T-helper 17 cell (primary cell): ENCODE measurements around the gene POLR3B. TPM values are rescaled to one million over a fixed set of nuclear protein-coding genes. Genes with fewer than 3 reads are reported as not detected.

ENCODE experiments used
- ATAC-seq: fragments of 150-1000 bp; cut with Tn5 transposase; 2 replicates; pipeline ENCODE4 v1.10.0; 2021; ENCODE audit warnings: mild to moderate bottlenecking, moderate library complexity
- DNase-seq, 3 donors: peaks; one replicate each; pipeline versions ENCODE4 v3.0.0 to v3.0.0-alpha.2; 2020 to 2021
- H3K9me3 ChIP-seq: one replicate; pipeline ENCODE4 v1.7.0; 2013; ENCODE audit warnings: low read length, mild to moderate bottlenecking; ENCODE audit not compliant: control insufficient read depth, poor library complexity, severe bottlenecking
- H3K27ac Mint-ChIP-seq: one replicate; pipeline ENCODE4 v1.8.0; 2022; ENCODE audit warnings: mild to moderate bottlenecking, moderate library complexity, mixed read lengths
- H3K27me3 Mint-ChIP-seq: one replicate; pipeline ENCODE4 v1.8.0; 2022; ENCODE audit warnings: mixed read lengths
- H3K36me3 Mint-ChIP-seq: one replicate; pipeline ENCODE4 v1.8.0; 2022; ENCODE audit warnings: low read depth, mixed read lengths
- H3K4me1 Mint-ChIP-seq: one replicate; pipeline ENCODE4 v1.8.0; 2022; ENCODE audit warnings: mild to moderate bottlenecking, mixed read lengths
- H3K4me3 Mint-ChIP-seq: one replicate; pipeline ENCODE4 v1.8.0; 2022; ENCODE audit warnings: mild to moderate bottlenecking, moderate library complexity, mixed read lengths
- total RNA-seq, 4 donors: library from RNA in 2 of 4; stranded (reverse) in 2 of 4; gene quantifications; one replicate each; pipeline ENCODE4 v1.2.3 and lab custom pipeline; 2022 to 2026

Gene POLR3B
- total RNA-seq, 2 donors from 2014 or later = 4.0 to 9.2 TPM

- no peak overlapping the region for H3K4me3 Mint-ChIP-seq
Measured at GRCh38 chr12:106511365-106511764, 153.8 kb downstream of the POLR3B start.

GRCh38 chr12:106517314-106517713 lies 159.8 kb downstream of the POLR3B start:
- Mint-ChIP-seq H3K4me1 (no peaks in the 10 kb centered on the region), H3K27me3 (peaks cover 16% of the 10 kb centered on the region), H3K4me3 (no peak overlapping the region), H3K27ac (no peak overlapping the region), H3K36me3 (peaks cover 4% of the 10 kb centered on the region)
- DNase-seq = no peak
- no peaks in the 10 kb centered on the region for H3K9me3 ChIP-seq
- no peak for ATAC-seq

More at GRCh38 chr12:106511365-106511764, 153.8 kb downstream of the POLR3B start:
- H3K27ac Mint-ChIP-seq = no peak overlapping the region
- H3K4me1 Mint-ChIP-seq = no peaks in the 10 kb centered on the region
- H3K27me3 Mint-ChIP-seq = no peaks in the 10 kb centered on the region
- H3K36me3 Mint-ChIP-seq = peaks cover 8% of the 10 kb centered on the region
- H3K9me3 ChIP-seq = no peaks in the 10 kb centered on the region
- no peak for ATAC-seq
- DNase-seq = no peak

- H3K36me3 Mint-ChIP-seq = peaks cover 4% of the 10 kb centered on the region
- DNase-seq (no peak), ATAC-seq (no peak)
- no peak overlapping the region for H3K27ac Mint-ChIP-seq
- no peaks in the 10 kb centered on the region for H3K9me3 ChIP-seq
- H3K4me1 Mint-ChIP-seq = no peaks in the 10 kb centered on the region
- H3K4me3 Mint-ChIP-seq = no peak overlapping the region
- H3K27me3 Mint-ChIP-seq = peaks cover 31% of the 10 kb centered on the region
Measured at GRCh38 chr12:106519607-106520021, 162.1 kb downstream of the POLR3B start.

- no peak overlapping the region for H3K27ac Mint-ChIP-seq
- peaks cover 4% of the 10 kb centered on the region for H3K36me3 Mint-ChIP-seq
- peaks cover 31% of the 10 kb centered on the region for H3K27me3 Mint-ChIP-seq
Measured at GRCh38 chr12:106521901-106522300, 164.4 kb downstream of the POLR3B start.

GRCh38 chr12:106522708-106523107 lies 165.2 kb downstream of the POLR3B start:
- no peaks in the 10 kb centered on the region for H3K9me3 ChIP-seq
- peaks cover 35% of the 10 kb centered on the region for H3K27me3 Mint-ChIP-seq

More at GRCh38 chr12:106521901-106522300, 164.4 kb downstream of the POLR3B start:
- H3K4me1 Mint-ChIP-seq = no peaks in the 10 kb centered on the region
- no peaks in the 10 kb centered on the region for H3K9me3 ChIP-seq
- no peak overlapping the region for H3K4me3 Mint-ChIP-seq
- no peak for ATAC-seq
- no peak for DNase-seq

GRCh38 chr12:106527356-106527755 lies 169.8 kb downstream of the POLR3B start:
- ATAC-seq (no peak), DNase-seq (no peak)
- H3K4me3 Mint-ChIP-seq = no peak overlapping the region
- no peaks in the 10 kb centered on the region for H3K36me3 Mint-ChIP-seq
- H3K9me3 ChIP-seq = no peaks in the 10 kb centered on the region
- no peak overlapping the region for H3K27ac Mint-ChIP-seq
- H3K27me3 Mint-ChIP-seq = peaks cover 19% of the 10 kb centered on the region
- no peaks in the 10 kb centered on the region for H3K4me1 Mint-ChIP-seq

More at GRCh38 chr12:106522708-106523107, 165.2 kb downstream of the POLR3B start:
- Mint-ChIP-seq H3K4me1 (no peaks in the 10 kb centered on the region), H3K4me3 (no peak overlapping the region), H3K27ac (no peak overlapping the region), H3K36me3 (peaks cover 4% of the 10 kb centered on the region)
- ATAC-seq = no peak
- DNase-seq = no peak

- no peaks in the 10 kb centered on the region for H3K9me3 ChIP-seq
- H3K36me3 Mint-ChIP-seq = no peaks in the 10 kb centered on the region
- ATAC-seq (no peak), DNase-seq (no peak)
- no peaks in the 10 kb centered on the region for H3K4me1 Mint-ChIP-seq
- H3K27me3 Mint-ChIP-seq = peaks cover 1% of the 10 kb centered on the region
- H3K27ac Mint-ChIP-seq = no peak overlapping the region
- no peak overlapping the region for H3K4me3 Mint-ChIP-seq
Measured at GRCh38 chr12:106541201-106541600, 183.7 kb downstream of the POLR3B start.

- no peak for ATAC-seq
- no peaks in the 10 kb centered on the region for H3K9me3 ChIP-seq
- Mint-ChIP-seq H3K27me3 (peaks cover 18% of the 10 kb centered on the region), H3K4me1 (no peaks in the 10 kb centered on the region), H3K4me3 (no peak overlapping the region), H3K27ac (no peak overlapping the region), H3K36me3 (no peaks in the 10 kb centered on the region)
- DNase-seq = no peak
Measured at GRCh38 chr12:106551410-106551809, 193.9 kb downstream of the POLR3B start.

- H3K27me3 Mint-ChIP-seq = peaks cover 18% of the 10 kb centered on the region
Measured at GRCh38 chr12:106552228-106552627, 194.7 kb downstream of the POLR3B start.

More at GRCh38 chr12:106552228-106552627, 194.7 kb downstream of the POLR3B start:
- DNase-seq (no peak), ATAC-seq (no peak)
- H3K4me1 Mint-ChIP-seq = no peaks in the 10 kb centered on the region
- H3K9me3 ChIP-seq = no peaks in the 10 kb centered on the region
- no peak overlapping the region for H3K4me3 Mint-ChIP-seq
- H3K36me3 Mint-ChIP-seq = no peaks in the 10 kb centered on the region
- H3K27ac Mint-ChIP-seq = no peak overlapping the region

Other genes starting within 250 kb of the POLR3B start
- gene NUAK1, start 218.8 kb upstream of the POLR3B start, total RNA-seq = under 1 TPM in 1 of 2 donors, not detected in 1; 0.05 TPM
- 10 to 100 TPM; 12.4 to 14.4 TPM for gene CKAP4, start 109.7 kb upstream of the POLR3B start, total RNA-seq
- gene TCP11L2, start 55.0 kb upstream of the POLR3B start, total RNA-seq = 100 to 1,000 TPM; 134 to 148 TPM
- gene RFX4, start 225.3 kb downstream of the POLR3B start, total RNA-seq = not detected